Hypothalamus (tissue), 51 donors: Measurements from ENCODE around the gene TLE6.
A peak's percentile ranks its signal among the peaks of the same experiment; 100 is the strongest.
"Not testable (repeated sequence)": the region's sequence is repeated elsewhere in the genome, so short reads cannot be mapped to it uniquely, and the experiment has no call there.

Source experiments
- DNase-seq, 51 donors: peaks; one replicate each; lab custom pipeline; 2025; lab: John Stamatoyannopoulos, UW

TLE6 gene

DNA sequence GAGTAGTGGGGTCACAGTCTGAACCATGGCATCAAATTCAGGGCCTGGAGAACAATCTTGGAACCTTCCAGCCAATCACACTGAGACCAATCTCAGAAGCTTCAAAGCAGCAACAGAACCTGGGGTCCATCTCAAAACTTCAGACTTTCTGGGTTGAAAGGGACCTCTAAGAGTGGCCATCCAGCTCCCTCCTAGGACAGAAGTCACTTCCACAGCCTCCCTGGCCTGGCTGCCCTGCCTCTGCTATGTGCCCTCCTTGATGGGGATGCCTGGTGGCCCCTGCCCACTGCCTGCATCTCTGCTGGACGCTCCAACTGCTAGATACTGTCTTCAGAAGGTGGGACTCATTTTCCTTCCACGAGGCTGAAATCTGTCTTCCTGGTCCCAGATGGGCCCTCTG, 49.9 kb downstream of the TLE6 start:
- DNase-seq, result no peak

DNA sequence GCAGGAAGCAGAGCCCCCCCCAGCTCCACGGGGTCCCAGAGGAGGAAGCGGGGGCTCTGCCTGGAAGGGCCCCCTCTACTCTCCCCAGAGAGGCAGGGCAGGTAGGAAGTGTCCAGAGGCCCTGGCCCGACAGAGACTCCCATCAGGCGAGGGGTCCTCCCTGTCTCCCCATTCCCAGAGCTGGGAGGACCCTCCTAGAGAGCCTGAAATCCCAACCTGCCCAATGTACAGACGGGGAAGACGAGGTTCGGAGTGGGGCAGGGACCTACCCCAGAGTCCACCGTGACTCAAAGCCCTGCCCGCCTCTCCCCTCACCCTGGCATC, 50.6 kb downstream of the TLE6 start:
- no peak for DNase-seq

DNA sequence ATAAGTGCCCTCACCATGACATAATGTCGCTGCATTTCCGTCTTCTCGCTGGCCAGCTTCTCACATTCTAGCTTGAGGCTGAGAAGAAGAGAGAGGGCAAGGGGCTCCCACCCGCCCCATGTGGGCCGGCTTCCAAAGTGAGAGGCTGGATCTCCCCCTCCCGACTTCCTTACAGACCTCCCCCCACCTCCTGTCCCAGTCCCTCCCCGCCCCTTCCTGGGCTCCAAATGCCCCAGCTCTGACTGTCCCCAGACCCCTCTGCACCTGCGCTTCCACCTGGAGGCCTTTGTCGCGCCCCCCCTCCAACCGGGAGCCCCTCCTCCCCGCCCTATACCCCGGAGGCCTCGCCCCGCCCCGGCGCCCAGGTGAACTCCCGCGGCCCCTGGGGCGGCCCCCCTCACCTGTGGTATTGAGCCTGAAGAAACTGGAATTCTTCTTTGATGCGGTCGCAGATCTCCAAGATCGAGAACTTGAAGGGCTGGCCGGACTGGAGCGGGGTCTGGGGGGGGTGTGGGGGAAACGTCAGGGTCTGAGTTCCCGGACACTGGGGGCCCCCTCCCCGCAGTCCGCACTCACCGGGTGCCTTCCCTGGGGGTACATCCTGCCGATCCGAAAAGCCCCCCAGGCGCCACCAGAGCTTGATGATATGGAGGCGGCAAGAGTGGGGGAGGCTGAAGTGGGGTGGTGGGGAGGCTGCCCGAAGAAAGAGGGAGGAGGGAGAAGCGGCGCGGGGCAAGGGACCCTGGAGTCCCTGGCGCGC, 51.1 kb downstream of the TLE6 start:
- no peak for DNase-seq

- peak in 1 of 51 donors; percentile 22 for DNase-seq
These were observed 51.9 kb downstream of the TLE6 start, which contains the start of gene TLE2 for GRCh38 chr19:3029065-3029923. Gene TLE2 (minus strand): TSS chr19:3029280. CDS start chr19:3028904, 376 bp downstream.

- DNase-seq, result no peak
These were observed 54.2 kb downstream of the TLE6 start for GRCh38 chr19:3031607-3031867.

DNA sequence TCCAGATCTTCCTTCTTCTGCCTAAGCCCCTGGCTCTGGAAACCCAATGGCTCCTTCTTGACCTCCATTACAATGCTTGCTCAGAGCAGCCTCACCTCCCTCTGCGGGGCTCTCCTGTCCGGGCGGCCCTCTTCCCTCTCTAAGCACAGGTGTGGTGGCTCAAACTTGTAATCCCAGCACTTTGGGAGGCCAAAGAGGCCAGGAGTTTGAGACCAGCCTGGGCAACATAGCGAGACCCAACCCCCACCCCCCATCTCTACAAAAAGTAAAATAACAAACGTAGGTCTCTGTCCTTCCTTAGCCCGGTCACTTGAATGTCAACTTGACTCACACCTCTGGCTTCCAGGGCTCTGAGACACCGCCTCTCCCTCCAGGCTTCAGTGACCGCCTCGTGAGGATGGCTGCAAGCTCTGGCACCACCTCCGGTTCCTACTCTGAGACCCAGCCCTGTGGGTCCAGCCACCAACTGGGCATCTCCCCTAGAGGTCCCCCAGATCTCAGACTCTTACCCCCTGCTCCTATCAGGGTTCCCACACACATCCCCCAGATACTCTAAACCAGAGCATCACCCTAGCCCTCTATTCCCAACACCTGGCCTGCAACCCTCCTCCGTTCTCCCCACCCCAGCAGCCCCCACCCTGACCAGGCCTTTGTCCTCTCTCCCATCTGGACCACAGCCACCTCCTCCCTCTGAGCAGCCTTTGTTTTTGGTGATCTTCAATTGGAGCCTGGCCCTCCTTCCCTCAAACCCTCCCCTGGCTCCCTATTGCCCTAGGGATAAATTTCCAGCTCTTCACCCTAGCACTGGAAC, 56.4 kb downstream of the TLE6 start:
- DNase-seq, result peak in 7 of 51 donors; percentile 7 to 33 (median 16)

GRCh38 chr19:3034406-3034655, 57.0 kb downstream of the TLE6 start:
- no peak for DNase-seq

- peak in 6 of 51 donors; percentile 20 to 56 (median 43) for DNase-seq
These were observed 57.5 kb downstream of the TLE6 start for GRCh38 chr19:3034656-3035541.

DNA sequence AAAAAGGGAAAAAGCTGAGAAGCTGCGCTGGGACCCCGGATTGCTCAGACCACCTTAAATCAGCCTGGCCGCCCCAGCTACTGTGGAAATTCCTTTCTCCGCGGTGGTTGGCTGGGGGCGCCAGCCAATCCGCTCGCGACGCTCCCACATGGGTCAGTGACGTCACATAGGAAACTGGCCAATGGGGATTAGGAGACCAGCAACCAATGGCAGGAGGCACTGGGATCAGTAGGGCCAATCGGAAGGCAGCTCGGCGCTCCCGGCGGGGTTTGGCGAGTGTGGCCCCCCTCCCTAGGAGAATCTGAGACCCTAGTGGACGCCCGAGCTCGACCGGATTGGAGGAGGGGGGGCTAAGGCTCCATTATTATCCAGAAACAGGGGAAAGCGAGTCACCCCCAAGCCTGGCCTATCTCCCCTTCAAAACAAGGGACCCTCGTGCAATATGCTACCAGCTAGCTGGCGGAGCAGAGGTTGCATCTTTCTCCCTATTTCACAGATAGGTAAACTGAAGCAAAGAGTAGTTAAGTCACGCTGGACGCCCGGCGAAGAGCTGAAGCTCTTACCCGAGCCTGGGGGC, 58.3 kb downstream of the TLE6 start:
- DNase-seq, result peak; percentile 51 to 99 (median 93)

- peak; percentile 51 to 97 (median 91) for DNase-seq
These were observed 59.0 kb downstream of the TLE6 start for GRCh38 chr19:3036119-3036976.

DNA sequence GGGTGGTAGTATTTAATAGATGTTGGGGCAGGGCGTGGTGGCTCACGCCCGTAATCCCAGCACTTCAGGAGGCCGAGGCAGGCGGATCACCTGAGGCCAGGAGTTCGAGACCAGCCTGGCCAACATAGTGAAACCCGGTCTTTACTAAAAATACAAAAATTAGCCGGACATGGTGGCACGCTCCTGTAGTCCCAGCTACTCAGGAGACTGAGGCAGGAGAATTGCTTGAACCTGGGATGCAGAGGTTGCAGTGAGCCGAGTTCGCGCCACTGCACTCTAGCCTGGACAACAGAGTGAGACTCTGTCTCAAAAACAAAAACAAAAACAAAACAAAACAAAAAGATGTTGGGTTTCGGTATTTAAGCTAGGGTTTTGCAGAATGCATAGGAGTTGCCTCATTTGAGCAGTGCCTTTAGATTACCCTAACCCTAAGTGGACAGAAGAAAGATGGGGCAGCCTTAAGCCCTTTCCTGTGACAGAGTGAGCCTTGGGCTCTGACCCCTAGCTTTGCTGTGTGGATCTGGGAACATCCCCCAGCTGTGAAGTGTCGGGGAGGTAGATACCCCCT, 59.7 kb downstream of the TLE6 start:
- DNase-seq, result not testable (repeated sequence)

DNA sequence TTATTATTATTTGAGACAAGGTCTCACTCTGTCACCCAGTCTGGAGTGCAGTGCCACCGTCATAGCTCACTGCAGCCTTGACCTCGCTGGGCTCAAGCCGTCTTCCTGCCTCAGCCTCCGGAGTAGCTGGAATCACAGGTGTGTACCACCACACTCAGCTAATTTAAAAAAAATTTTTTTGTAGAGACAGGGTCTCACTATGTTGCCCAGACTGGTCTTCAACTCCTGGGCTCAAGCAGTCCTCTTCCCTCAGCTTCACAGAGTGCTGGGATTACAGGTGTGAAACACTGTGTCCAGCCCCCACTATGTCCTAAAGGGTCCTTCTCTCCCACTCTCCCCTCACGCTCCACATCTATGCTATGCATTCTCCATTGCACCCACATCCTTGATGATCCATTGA, 60.9 kb downstream of the TLE6 start:
- DNase-seq, result no peak

GRCh38 chr19:3039125-3039524, 61.8 kb downstream of the TLE6 start:
- DNase-seq, result no peak

DNA sequence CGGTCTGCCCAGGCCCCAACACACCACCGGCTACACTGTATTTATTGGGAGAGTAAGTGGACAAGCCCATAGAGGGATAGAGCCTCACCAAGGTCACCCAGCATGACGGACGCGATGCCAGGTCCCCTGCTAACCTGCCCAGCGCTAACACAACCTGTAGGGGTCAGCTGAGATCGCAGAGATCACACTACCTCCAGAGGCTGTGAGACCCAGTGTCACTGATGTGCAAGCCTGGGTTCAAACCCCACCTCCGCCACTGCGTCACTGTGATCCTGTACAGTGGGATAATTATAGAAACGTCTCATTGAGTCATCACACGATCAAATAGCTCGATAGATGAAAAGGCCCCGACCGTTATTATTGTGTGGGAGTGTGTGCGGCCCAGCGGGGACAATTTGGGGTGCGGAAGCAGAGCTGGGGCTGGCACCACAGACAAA, 62.3 kb downstream of the TLE6 start:
- DNase-seq, result peak in 1 of 51 donors; percentile 18

DNA sequence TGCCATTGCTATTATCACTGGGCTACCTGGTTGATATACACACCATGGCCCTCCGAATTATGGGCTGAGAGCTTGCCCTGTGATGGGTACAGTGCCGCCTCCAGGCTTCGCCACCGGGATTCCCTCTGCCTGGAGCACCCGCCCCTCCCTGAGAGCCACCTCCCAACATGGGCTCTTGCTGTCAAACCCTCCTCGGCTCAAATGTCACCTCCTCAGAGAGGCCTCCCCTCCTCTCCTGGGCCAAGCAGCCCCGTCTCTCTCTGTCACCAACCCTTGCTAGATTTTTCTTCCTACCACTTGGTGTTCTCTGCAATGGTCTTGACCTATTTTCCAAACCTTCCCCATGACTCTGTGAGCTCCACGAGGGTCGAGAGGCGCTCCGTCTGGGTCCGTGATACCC, 64.0 kb downstream of the TLE6 start:
- DNase-seq, result no peak

- no peak for DNase-seq
These were observed 64.6 kb downstream of the TLE6 start for GRCh38 chr19:3041761-3042620.

- DNase-seq, result no peak
These were observed 65.4 kb downstream of the TLE6 start for GRCh38 chr19:3042621-3043267.
